GM12801 (cell line): ENCODE measurements around the gene ELP5.

ENCODE experiments used
- TF ChIP-seq, protein P1 (sequence below): IDR thresholded peaks from one replicate; pipeline ENCODE4 v1.5.1; 2011; ENCODE audit warnings: control low read depth; ENCODE audit not compliant: insufficient read length; ENCODE audit errors: extremely low read depth

The ELP5 gene

DNA sequence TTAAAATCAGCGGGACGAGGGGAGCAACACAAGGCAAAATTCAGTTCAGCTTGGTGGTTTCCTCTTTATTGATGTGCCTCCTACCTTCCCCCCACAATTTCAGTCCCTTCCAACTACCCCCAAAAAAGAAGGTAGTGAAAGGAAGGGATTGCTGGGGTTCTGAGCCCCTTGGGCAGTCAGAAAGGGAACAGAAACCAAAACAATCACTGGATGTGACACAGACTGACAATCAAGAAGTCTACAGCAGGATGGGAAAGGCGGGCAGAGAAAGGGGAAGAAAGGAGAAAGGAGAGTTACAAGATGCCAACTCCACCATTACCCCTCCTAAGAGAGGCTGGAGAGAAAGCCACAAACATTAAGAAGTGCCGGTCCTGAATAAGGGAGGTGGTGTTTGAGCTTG is 11.6 kb upstream of the ELP5 start:
- TF ChIP-seq, protein P1, sequence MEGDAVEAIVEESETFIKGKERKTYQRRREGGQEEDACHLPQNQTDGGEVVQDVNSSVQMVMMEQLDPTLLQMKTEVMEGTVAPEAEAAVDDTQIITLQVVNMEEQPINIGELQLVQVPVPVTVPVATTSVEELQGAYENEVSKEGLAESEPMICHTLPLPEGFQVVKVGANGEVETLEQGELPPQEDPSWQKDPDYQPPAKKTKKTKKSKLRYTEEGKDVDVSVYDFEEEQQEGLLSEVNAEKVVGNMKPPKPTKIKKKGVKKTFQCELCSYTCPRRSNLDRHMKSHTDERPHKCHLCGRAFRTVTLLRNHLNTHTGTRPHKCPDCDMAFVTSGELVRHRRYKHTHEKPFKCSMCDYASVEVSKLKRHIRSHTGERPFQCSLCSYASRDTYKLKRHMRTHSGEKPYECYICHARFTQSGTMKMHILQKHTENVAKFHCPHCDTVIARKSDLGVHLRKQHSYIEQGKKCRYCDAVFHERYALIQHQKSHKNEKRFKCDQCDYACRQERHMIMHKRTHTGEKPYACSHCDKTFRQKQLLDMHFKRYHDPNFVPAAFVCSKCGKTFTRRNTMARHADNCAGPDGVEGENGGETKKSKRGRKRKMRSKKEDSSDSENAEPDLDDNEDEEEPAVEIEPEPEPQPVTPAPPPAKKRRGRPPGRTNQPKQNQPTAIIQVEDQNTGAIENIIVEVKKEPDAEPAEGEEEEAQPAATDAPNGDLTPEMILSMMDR = no peak

DNA sequence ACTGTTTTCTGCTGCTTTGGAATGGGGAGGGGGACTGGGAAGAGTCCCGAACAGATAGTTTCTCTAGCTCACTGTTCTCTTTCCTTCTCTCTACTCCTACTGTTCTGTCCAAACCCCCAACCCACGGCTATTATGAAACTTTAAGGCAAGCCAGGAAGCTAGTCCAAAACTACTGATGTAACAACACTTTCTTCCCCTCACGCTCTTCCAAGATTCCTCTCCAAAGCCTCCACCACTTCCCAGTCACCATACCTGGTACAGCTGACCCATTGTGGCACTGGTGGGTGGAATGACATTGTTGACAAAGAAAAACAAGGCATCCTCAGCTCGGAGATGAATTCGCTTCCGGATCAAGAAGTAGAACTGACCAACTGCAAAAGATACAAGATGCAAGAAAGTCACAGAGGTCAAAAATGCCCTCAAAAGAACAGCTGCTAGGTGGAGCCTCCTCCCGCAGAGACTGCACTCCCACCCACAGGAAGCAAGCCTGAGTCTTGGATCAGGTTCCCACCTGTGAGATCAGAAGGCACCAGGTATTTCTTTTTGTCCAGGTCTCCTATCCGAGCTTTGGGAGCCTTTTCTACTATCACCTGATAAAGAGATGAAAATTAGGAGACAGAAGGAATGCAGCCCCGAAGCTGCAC is 10.8 kb upstream of the ELP5 start:
- TF ChIP-seq, protein P1 = no peak

DNA sequence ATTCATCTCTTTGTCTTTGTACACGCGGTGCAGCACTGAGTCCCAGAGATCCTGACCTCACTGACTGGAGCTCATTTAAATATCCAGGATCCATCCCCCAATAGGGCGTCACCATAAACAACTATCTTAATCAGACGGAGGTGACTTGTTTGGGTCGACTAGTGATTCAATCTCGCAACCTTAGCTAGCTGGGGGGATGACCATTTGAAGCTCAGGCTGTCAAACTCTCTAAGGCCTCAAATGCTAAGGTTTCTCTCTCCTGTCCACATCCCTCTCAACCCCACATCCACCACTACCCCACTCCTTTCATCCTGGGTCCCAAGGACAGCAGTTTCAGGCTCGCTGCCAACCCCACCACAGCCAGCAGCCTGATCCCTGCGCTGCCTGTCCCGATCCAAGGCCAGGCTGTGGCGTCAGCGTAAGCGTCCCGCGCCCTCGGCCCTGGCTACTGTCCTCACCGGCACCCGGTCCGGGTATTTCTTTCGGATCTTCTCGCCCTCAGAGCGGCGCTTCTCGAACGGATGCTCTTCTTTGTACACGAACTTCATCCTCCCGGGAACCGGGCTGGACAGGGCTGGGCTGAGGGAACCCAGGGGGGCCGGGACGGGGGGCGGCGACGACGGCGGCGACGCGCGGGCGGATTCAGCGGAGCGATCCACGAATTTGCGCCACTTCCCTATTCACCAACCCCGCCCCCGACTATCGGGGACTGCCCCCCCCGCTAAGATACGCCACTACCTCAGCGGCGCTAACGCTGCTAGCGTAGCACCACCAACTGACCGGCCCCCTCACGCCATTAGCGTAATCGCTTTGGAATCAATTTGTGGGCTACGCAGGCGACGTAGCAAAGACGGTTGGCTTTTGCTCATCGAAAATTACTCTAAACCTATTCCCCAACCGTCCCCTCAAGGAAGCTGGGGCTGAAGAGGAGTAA is 10.0 kb upstream of the ELP5 start, which contains the start of gene GABARAP:
TSS of gene GABARAP (minus strand) at position 667 of the 934 bp plus-strand sequence. CDS start at position 548, 119 bp downstream.
- TF ChIP-seq, protein P1 = no peak

DNA sequence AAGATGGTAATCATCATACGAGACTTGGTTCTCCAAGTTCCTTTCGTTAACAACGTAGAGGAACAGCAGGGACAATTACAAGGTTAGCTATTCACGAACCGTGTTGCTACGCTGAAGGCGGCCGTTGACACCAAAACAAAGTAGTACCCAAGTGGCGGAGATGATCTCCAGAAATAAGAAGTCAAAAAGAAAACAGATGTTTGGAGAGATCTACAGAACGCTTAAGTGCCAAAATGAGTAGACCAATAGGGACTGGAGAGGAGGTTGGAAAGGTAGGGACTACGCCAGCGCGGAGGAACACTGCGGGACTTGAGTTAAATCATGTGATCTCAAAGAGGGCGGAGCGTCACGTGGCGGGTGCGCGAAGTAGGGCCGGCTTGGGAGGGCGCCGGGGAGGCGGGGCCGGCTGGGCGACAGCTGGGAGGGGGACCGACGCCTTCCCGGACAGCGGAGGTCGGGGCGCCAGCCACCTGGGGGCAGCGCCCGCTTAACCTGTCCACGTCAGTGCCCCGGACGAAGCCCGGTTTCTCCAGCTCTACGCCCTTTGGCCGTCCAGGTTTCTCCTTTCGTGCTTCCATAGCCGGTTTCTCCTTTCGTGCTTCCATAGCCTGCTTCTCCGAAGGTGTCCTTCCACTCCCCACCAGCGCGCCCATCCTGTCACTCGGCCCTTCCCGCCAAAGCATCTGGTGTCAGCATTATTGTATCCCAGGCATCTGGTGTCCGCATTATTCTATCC is 9.1 kb upstream of the ELP5 start:
- TF ChIP-seq, protein P1 = no peak

DNA sequence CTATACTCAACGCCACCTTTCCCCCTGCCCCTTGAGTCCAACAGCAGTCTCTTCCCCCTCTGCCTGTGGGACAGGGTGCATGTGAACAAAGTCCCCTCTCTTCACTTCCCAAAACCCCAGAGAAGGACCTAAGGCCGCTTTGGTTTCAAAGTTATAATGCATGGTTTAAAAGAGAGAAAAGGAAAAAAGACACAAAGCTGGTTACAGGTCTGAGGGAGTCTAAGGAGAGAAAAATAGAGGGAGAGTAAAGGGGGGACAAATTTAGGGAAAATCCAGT is 8.6 kb upstream of the ELP5 start:
- TF ChIP-seq, protein P1 = no peak

DNA sequence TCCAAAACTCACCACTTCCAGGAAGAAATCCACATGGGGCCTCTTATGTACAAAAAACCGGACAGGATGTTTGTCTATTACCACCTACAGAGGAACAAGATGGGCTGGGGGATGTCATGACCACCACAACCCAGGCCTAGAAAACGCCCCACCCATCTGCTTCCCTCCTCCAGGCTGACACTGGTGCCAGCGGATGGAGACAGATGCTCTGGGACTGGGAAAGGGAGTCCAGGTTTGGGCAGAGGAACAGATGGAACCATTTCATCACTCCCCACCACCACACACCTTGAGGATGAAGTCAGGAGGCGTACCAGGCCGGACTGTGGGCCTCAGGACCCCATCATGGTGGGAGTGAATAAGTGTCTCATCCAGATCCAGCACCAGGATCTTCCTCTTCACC is 5.2 kb upstream of the ELP5 start:
- TF ChIP-seq, protein P1 = no peak

DNA sequence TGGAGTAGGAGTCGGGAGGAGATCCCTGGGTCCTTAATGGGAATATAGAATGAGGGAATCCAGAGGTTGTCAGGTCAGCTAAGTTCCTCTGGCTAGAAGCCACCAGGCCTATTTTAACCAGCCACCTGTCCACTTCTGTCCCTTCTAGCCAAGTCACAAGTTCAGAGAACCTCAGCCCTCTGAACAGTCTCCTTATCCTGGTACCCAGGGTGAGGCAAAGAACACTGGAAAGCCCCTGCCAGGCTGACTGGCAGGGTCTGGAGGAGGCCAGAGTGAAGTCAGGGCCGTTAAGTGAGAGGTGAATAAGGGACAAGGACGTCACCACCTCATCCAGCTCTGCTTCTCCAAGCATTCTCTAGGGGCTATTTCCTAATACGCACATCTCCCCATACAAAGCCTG is 3.2 kb upstream of the ELP5 start:
- TF ChIP-seq, protein P1 = no peak
